ENCODE measurements around the gene ARRDC1.

Gene ARRDC1

DNA sequence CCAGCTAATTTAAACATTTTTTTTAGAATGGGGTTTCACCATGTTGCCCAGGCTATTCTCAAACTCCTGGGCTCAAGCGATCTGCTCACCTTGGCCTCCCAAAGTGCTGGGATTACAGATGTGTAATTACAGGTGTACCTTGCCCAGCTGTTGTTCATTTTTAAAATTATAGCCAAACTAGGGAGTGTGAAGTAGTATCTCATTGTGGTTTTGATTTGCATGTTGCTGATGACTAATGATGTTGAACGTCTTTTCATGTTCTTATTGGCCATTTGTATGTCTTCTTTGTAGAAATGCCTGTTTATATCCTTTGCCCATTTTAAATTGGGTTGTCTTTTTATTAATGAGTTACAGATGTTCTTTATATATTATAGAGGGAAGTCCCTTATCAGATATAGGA lies 44.8 kb downstream of the ARRDC1 start:
- Histone ChIP-seq H3K4me1 (ENCODE audit: control insufficient read depth, insufficient read depth, low read length) (peaks cover 4% of the 10 kb centered on the region), H3K9ac (ENCODE audit: low read length) (no peak overlapping the region), H3K4me3 (ENCODE audit: low read length) (no peak overlapping the region), H3K27me3 (ENCODE audit: control insufficient read depth, insufficient read depth, low read length) (no peaks in the 10 kb centered on the region), H3K36me3 (ENCODE audit: control insufficient read depth, insufficient read depth, low read length) (no peaks in the 10 kb centered on the region), H3K9me3 (ENCODE audit: control insufficient read depth, low read length) (no peaks in the 10 kb centered on the region)

- H3K9me3 ChIP-seq (ENCODE audit: control insufficient read depth, low read length) = no peaks in the 10 kb centered on the region
- peaks cover 4% of the 10 kb centered on the region for H3K4me1 ChIP-seq (ENCODE audit: control insufficient read depth, insufficient read depth, low read length)
- no peaks in the 10 kb centered on the region for H3K27me3 ChIP-seq (ENCODE audit: control insufficient read depth, insufficient read depth, low read length)
- H3K4me3 ChIP-seq (ENCODE audit: low read length) = no peak overlapping the region
- H3K9ac ChIP-seq (ENCODE audit: low read length) = no peak overlapping the region
- no peaks in the 10 kb centered on the region for H3K36me3 ChIP-seq (ENCODE audit: control insufficient read depth, insufficient read depth, low read length)
Observed at GRCh38 chr9:137650779-137651178, 45.3 kb downstream of the ARRDC1 start.

DNA sequence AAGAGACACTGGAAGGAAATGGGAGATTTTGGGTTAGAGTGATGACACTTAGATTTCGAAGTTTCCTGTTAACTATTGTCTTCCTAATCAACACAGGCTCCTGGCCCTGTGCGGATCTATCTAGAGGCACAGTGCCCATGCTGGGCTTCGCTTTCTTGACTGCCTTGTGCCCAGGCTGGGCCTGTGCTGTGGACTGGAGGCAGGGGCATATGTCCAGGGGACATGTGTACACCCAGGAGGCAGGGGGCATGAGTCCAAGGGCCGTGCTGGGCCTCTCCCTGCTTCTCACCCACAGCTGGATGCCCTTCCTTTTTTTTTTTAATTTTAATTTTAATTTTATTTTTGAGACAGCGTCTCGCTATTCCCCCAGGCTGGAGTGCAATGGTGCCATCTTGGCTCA lies 50.9 kb downstream of the ARRDC1 start:
- H3K27me3 ChIP-seq (ENCODE audit: control insufficient read depth, insufficient read depth, low read length) = no peaks in the 10 kb centered on the region

DNA sequence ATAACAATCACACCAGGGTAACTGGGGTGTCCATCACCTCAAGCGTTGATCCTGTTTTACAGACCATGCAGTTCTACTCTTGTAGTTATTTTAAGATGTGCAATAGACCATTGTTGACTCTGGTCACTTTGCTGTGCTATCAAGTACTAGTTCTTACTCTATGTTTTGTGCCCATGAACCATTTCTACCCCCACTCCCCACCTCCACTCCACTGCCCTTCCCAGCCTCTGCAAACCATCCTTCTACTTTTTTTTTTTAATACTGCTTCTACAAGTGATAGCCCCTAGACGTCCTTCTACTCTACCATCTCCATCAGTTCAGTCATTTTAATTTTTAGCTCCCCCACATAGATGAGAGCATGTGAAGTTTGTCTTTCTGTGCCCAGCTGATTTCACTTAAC lies 52.1 kb downstream of the ARRDC1 start:
- Histone ChIP-seq H3K4me3 (ENCODE audit: low read length) (no peak overlapping the region), H3K4me1 (ENCODE audit: control insufficient read depth, insufficient read depth, low read length) (no peaks in the 10 kb centered on the region), H3K27me3 (ENCODE audit: control insufficient read depth, insufficient read depth, low read length) (no peaks in the 10 kb centered on the region), H3K36me3 (ENCODE audit: control insufficient read depth, insufficient read depth, low read length) (no peaks in the 10 kb centered on the region), H3K9ac (ENCODE audit: low read length) (no peak overlapping the region), H3K9me3 (ENCODE audit: control insufficient read depth, low read length) (no peaks in the 10 kb centered on the region)

More for the DNA sequence above, 50.9 kb downstream of the ARRDC1 start:
- Histone ChIP-seq H3K4me1 (ENCODE audit: control insufficient read depth, insufficient read depth, low read length) (no peaks in the 10 kb centered on the region), H3K4me3 (ENCODE audit: low read length) (no peak overlapping the region), H3K9ac (ENCODE audit: low read length) (no peak overlapping the region), H3K9me3 (ENCODE audit: control insufficient read depth, low read length) (no peaks in the 10 kb centered on the region), H3K36me3 (ENCODE audit: control insufficient read depth, insufficient read depth, low read length) (no peaks in the 10 kb centered on the region)

GRCh38 chr9:137658781-137659180 lies 53.3 kb downstream of the ARRDC1 start:
- no peak overlapping the region for H3K9ac ChIP-seq (ENCODE audit: low read length)
- H3K36me3 ChIP-seq (ENCODE audit: control insufficient read depth, insufficient read depth, low read length) = no peaks in the 10 kb centered on the region
- no peaks in the 10 kb centered on the region for H3K9me3 ChIP-seq (ENCODE audit: control insufficient read depth, low read length)
- no peak overlapping the region for H3K4me3 ChIP-seq (ENCODE audit: low read length)
- H3K4me1 ChIP-seq (ENCODE audit: control insufficient read depth, insufficient read depth, low read length) = peaks cover 7% of the 10 kb centered on the region
- no peaks in the 10 kb centered on the region for H3K27me3 ChIP-seq (ENCODE audit: control insufficient read depth, insufficient read depth, low read length)

DNA sequence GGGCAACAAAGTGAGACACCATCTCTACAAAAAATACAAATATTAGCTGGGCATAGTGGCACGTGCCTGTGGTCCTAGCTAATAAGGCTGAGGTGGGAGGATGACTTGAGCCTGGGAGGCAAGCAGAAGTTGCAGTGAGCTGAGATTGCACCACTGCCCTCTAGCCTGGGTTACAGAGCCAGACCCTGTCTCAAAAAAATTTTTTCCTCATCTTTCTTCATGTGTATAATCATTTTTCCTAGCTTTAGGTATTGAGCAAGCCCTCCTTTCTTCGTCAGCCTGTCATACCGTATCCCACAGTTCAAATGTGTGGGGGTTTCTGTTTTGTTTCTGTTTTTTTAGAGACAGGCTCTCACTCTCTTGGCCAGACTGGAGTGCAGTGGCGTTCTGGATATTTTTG lies 54.7 kb downstream of the ARRDC1 start:
- Histone ChIP-seq H3K4me3 (ENCODE audit: low read length) (no peak overlapping the region), H3K36me3 (ENCODE audit: control insufficient read depth, insufficient read depth, low read length) (no peaks in the 10 kb centered on the region), H3K9me3 (ENCODE audit: control insufficient read depth, low read length) (no peaks in the 10 kb centered on the region), H3K4me1 (ENCODE audit: control insufficient read depth, insufficient read depth, low read length) (peaks cover 18% of the 10 kb centered on the region), H3K27me3 (ENCODE audit: control insufficient read depth, insufficient read depth, low read length) (no peaks in the 10 kb centered on the region), H3K9ac (ENCODE audit: low read length) (no peak overlapping the region)

DNA sequence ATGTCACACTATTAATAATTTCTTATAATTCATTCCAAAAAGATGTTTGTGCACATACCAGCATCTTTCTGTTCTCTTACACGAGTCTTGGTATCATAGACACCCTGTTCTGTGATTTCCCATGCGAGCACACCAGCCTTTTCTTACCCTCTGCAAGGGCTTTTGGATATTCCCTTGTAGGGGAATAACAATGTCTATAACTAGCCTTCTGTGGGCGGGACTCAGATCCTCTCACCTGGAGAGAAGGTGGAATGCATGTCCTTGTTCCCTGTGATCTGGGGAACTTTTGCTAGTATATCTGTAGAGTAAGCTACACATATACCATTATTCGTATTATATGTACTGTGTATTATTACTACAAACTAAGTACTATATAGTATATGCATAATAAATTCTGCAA lies 58.1 kb downstream of the ARRDC1 start:
- Histone ChIP-seq H3K36me3 (ENCODE audit: control insufficient read depth, insufficient read depth, low read length) (no peaks in the 10 kb centered on the region), H3K4me3 (ENCODE audit: low read length) (no peak overlapping the region), H3K27me3 (ENCODE audit: control insufficient read depth, insufficient read depth, low read length) (no peaks in the 10 kb centered on the region), H3K4me1 (ENCODE audit: control insufficient read depth, insufficient read depth, low read length) (peaks cover 38% of the 10 kb centered on the region), H3K9me3 (ENCODE audit: control insufficient read depth, low read length) (no peaks in the 10 kb centered on the region), H3K9ac (ENCODE audit: low read length) (no peak overlapping the region)

DNA sequence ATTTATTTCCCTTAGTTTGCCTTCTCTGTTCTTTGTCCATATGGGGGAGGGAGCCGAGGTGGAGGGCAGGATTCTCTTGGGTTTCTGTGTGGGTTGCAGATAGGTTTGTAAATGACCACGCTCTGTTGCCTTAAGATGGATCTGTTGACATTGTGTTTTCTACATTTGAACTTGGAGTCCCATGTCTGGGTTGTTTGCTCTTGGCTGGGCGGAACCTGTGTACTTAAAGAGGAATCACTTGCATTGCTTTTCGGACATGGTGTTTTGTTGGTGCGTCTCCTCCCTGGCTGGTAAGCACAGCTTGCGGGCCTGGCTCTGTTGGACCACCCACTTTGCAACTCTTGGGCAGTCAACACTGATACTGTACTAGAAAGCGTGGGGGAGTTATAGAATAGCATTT lies 59.2 kb downstream of the ARRDC1 start:
- peaks cover 39% of the 10 kb centered on the region for H3K4me1 ChIP-seq (ENCODE audit: control insufficient read depth, insufficient read depth, low read length)
- no peaks in the 10 kb centered on the region for H3K9me3 ChIP-seq (ENCODE audit: control insufficient read depth, low read length)
- no peaks in the 10 kb centered on the region for H3K27me3 ChIP-seq (ENCODE audit: control insufficient read depth, insufficient read depth, low read length)
- peak overlapping the region; percentile 40 for H3K4me3 ChIP-seq (ENCODE audit: low read length)
- H3K36me3 ChIP-seq (ENCODE audit: control insufficient read depth, insufficient read depth, low read length) = no peaks in the 10 kb centered on the region
- H3K9ac ChIP-seq (ENCODE audit: low read length) = no peak overlapping the region

Measured in mucosa of stomach (tissue), 1 donor.